Gastrocnemius medialis (tissue), 4 donors: ENCODE results near the gene TREML1.

ENCODE experiments used
- POLR2A ChIP-seq, 2 donors: fragments of 450-650 bp; IDR thresholded peaks; one replicate each; pipeline ENCODE4 v1.6.1; 2017; ENCODE audit warnings: antibody characterized with exemption in 2 of 2, mild to moderate bottlenecking in 2 of 2, moderate library complexity in 2 of 2
- TF ChIP-seq, protein P1 (sequence below), 5 experiments: fragments of 450-650 bp in 3 of 5; fragments of 200-600 bp in 2 of 5; sonication (generic) in 2 of 5; IDR thresholded peaks in 4 of 5; conservative IDR thresholded peaks in 1 of 5; 1 replicate in 4 of 5; 2 replicates in 1 of 5; pipeline ENCODE4 v1.5.1; 2016 to 2019; ENCODE audit warnings: antibody characterized with exemption in 5 of 5, mild to moderate bottlenecking in 3 of 5, moderate library complexity in 3 of 5

DNA sequence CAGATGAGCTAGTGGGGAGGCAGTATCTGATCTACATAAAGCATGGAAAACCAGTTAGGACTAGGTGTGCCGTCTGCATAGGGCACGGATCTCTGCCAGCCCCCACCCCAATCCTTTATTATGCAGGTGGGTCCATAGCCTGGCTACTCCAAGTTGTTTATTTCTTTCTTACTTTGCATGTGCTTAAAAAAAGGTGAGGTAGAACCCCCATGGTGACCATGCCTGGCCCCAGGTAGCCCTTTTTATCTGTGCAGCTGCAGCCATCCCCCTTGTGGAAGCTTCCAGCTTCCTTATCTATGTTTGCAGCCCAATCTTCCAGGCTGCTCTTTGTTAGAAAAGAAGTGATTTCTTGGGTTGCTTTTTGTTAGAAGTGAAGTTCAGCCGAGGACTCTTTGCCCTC lies 17.8 kb upstream of the TREML1 start:
- TF ChIP-seq, protein P1, sequence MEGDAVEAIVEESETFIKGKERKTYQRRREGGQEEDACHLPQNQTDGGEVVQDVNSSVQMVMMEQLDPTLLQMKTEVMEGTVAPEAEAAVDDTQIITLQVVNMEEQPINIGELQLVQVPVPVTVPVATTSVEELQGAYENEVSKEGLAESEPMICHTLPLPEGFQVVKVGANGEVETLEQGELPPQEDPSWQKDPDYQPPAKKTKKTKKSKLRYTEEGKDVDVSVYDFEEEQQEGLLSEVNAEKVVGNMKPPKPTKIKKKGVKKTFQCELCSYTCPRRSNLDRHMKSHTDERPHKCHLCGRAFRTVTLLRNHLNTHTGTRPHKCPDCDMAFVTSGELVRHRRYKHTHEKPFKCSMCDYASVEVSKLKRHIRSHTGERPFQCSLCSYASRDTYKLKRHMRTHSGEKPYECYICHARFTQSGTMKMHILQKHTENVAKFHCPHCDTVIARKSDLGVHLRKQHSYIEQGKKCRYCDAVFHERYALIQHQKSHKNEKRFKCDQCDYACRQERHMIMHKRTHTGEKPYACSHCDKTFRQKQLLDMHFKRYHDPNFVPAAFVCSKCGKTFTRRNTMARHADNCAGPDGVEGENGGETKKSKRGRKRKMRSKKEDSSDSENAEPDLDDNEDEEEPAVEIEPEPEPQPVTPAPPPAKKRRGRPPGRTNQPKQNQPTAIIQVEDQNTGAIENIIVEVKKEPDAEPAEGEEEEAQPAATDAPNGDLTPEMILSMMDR (IDR thresholded peaks at IDR 0.05 in 4 of 5, conservative IDR thresholded peaks at IDR 0.05 in 1 of 5): no peak
- TF ChIP-seq POLR2A (IDR thresholded peaks at IDR 0.05): no peak
